ENCODE data around the gene CIROP.

The CIROP gene

DNA sequence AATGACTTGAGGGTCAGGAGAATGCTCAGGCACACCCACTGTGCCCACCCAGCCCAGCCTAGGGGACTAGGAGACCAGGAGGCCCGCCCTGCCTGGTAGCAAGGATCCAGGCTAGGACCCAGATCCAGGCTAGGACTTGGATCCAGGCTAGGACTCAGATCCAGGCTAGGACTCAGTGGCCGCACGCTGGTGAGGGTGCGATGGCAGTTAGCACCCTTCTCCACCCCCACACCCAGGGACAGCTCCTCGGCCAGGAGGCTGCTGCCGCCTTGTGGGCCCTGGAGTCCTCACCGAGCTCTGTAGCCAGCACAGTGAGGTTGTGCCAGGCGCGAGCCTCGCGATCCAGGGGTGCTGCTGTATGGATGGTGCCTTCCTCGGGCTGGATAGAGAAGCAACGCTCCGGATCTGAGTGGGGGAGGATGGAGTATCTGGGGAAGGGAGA is 52.6 kb downstream of the CIROP start:
- no peak for TF ChIP-seq JUND (IDR thresholded peaks at IDR 0.05; ENCODE audit: low read depth)
- DNase-seq (ENCODE audit: low read depth in 1 of 2, low spot score in 1 of 2): no peak
- in situ Hi-C loops (cut with HindIII; ENCODE audit: low pct_unique_long_range_greater_than_20kb, low sequenced_read_pairs): no loop called here

DNA sequence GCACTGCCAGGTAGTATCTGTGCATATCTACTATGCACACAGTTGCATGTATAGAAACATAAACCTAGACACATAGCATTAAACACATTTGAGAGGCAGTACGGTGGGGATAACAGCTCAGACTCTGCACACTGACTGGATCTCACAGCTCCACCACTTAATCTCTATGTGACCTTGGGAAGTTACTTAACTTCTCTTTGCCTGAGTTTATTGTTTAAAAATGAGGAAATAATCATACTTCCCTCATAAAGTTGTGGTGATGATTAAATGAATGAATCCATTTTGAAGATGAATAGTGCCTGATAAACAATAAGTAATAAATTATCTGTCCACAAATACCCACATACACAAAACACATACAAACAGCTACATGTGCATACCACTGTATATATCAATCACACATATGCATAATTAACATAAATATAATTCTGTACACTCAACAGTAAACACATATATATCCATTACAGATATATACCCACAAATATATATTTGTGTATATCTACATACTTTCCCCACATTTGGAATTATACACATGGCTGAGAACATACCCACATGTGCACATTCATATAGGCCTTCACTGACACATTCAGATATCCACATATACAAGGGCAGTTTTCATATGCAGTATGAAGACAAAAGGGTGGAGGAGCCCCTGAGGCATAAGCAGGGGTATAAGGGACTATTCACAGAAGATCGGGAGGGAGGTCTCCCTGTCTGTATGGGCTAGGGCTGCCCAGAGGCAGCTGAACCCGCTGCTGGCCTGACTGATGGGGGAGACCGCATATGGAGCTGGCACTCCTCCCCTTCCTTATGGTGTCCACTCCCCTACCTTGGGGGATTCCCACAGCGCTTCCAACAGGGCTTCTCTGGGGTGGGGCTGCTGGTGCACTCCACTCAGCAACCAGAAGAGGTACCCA is 53.4 kb downstream of the CIROP start:
- in situ Hi-C loops (cut with HindIII; ENCODE audit: low pct_unique_long_range_greater_than_20kb, low sequenced_read_pairs): no loop called here
- no peak for TF ChIP-seq JUND (IDR thresholded peaks at IDR 0.05; ENCODE audit: low read depth)
- DNase-seq (ENCODE audit: low read depth in 1 of 2, low spot score in 1 of 2): no peak
